ENCODE measurements around the gene EML5.

The EML5 gene

DNA sequence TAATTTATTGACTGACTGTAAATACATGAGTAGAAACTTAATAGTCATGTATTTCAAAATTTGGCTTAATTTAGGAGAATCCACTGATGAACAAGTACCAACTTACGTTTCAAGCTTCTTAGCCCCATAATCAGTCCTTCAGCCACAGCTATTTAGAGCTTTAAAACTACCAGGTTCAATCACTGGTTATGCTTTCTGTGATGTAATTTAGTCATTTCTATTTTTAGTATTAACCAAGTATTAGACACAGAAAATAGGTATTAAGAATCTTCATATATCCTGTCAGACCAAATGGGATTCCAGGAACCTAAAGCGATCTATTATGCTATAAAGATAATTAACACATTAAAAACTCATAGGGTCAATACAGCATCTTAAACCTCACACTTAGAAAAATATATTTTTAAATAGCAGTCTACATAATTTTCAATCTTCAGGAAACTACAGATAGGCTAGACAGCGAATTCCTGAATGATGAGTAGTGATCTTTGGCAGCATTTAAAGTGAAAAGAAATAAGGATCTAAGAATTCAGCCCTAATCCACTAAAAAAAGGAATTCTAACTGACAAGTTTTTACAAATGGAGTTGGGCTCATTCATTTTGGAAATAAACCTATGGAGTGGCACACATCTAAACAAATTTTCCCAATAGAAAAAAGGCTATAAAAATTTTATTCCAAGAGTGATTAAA, 178.4 kb downstream of the EML5 start:
- no peak for DNase-seq (ENCODE audit: low spot score)

DNA sequence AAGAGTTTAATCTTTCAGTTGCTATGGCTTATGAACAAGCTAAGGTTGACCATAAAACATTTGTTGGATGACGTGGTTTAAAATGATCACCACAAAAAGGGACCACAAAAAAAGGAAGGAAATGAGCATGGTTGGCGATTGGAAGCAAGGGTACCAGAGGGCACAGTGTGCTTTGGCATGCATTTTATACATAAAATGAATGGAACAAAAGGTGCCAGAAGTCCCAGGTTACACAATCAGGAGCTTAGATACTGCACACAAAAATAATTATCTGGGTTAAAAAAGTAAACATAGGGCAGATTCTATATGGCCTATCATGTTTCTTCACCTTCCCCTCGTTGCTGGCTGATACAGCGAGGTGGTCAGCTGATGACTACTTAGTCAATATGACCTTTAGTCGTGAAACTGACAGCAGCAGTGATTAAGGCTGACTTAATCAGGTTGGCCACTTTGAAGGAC, 179.2 kb downstream of the EML5 start:
- DNase-seq (ENCODE audit: low spot score): no peak

DNA sequence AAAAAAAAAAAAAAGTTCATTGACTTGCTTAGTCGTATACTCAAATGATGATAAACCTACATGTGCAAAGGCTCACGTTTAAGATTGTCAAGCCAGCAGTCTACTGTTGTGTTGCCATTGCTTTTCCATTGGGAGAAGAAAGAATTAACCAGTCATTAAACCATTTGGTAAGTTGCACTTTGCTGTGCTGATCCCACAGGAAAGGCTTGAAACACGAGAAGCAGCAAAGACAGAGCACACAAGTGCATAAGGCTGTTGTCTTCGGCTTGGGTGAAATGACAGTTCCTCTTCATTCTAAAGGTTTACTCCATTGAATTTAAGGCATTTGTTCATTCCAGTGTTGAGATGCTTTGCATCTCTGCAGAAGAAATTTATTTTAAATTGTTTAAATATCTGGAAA, 179.8 kb downstream of the EML5 start:
- no peak for DNase-seq (ENCODE audit: low spot score)

DNA sequence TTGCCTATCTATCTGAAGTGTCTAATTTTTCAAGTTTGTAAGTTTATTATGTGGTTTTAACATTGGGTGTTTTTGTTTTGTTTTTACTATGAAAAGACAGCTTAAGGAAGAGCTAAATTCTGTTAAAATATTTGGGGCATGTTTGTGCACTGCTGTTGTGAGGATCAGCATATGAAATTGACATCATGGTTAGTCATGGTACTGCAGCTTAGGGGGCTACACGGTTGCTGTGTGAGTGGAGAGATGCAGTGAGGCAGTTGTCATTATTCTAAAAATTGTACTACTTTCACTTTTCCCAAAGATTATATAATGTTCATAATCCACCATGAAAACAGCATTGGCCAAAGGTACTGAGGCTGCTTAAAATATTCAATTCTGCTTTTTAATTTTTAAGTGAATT, 180.9 kb downstream of the EML5 start:
- no peak for DNase-seq (ENCODE audit: low spot score)

DNA sequence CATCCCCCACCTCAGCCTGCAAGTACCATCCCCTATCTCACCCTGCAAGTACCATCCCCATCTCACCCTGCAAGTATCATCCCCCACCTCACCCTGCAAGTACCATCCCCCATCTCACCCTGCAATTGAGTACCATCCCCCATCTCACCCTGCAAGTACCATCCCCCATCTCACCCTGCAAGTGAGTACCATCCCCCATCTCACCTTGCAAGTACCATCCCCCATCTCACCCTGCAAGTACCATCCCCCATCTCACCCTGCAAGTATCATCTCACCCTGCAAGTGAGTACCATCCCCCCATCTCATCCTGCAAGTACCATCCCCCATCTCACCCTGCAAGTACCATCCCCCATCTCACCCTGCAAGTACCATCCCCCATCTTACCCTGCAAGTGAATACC, 184.9 kb downstream of the EML5 start:
- no peak for DNase-seq (ENCODE audit: low spot score)

DNA sequence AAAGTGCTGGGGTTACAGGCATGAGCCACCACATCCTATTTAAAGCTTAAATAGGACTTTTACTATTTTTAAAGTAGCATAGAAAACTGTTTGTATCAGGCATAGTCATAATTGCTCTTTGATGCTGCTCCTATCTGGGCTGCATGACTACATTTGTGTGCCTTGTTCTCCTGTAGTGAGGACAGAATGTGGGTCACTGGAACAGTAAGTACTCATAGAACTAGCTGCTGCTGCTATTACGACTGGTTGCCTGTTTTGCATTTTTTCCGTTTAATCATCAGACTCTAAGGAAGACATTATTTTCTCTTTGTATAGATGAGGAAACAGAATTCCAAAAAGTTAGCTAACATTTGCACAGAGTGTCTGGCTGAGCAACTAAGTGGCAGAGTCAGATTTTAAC, 187.2 kb downstream of the EML5 start:
- DNase-seq (ENCODE audit: low spot score): no peak

DNA sequence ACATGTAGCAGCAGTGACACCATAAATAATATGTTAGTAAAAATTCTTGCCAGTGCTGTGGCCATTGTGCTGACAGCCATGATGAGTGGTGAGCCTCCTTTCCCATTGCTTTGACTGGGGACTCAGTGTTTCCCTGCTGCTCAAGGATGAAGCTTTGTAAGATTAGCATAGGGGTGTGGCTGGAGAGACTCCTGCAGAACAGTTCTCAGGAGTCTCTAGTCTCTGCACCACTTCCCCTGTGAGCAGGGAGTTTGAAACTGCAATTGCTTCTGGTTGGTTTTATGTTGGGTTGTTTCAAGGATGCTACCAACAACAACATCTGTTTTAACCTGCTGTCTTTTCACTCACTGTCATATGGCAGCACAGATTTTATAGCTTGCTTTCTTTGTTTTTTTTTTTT, 188.5 kb downstream of the EML5 start:
- no peak for DNase-seq (ENCODE audit: low spot score)

DNA sequence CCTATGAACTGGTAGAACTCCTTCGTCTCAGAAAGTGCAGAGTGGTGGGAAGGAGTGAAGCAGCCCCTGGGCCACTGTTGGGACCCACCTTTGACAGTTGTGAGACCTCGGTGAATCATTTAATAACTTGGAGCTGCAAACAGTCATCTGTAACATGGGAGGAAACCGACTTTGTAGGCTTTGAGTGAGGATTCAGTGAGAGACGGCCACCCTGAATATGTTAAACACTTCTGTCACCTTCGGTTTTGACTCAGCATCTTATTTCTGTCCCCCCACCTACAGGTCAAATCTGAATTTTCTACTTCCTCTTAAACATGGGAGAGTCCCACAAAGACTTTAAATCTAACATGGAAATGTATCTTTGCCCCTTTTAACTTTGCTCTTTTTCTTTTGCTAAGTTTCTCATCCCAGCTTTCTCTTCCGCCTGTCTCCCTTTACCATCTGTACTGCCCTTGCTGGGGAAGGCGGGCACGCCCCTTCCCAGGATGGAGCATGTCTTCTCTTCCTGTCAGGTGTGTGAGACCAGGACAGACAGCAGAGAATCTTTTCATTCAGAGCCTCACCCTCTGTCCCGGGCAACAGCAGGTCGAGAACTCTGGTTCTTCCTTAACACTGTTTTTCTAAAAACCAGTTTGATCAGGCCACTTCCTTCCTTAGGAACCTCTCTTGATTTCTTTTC, 192.9 kb downstream of the EML5 start:
- DNase-seq (ENCODE audit: low spot score): no peak

DNA sequence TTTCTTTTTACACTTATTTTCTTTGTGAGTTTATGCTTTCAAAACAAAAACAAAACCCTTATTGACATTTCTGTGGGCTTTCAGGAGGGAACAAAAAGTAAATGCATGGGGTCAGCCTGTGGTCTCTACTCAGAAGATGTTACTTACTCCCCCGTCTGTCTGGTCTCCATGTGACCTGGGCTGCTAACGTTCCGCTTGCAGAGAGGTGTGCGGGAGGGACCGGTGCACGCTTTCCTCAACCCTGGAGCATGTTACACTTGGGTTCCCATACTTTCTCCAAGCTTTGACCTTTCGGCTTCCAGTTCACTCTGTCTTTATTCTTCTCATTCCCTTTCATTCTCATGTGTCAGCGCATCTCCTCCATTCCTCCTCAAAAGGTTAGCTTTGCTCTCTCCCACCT, 193.4 kb downstream of the EML5 start:
- DNase-seq (ENCODE audit: low spot score): no peak

DNA sequence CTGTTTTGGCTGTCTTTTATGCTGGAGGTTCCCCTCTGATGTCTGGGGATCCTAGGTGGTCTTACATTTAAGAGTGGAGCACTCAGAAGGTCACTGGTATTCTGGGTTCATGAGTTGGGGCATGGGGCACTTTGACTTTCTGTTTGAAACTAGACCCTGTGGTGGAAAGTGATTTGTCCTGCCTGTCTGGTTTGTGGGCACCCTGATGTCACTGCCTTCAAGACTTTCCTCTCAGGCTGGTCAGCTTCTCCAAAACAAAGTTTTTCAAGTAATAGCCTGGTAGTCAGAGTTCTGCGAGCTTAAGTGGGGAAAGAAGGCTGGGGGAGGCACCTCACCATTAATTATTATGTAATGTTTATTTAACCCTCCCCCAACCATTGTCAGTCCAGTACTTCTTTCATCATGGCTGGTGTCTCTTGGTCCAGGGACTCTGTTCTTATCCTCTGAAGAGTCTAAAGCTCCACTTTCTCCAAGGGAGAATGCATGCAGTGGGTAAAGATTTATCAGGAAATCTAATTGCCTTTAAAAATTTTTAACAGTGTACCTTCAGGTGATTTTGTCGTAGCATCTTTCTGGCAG, 194.6 kb downstream of the EML5 start:
- no peak for DNase-seq (ENCODE audit: low spot score)

DNA sequence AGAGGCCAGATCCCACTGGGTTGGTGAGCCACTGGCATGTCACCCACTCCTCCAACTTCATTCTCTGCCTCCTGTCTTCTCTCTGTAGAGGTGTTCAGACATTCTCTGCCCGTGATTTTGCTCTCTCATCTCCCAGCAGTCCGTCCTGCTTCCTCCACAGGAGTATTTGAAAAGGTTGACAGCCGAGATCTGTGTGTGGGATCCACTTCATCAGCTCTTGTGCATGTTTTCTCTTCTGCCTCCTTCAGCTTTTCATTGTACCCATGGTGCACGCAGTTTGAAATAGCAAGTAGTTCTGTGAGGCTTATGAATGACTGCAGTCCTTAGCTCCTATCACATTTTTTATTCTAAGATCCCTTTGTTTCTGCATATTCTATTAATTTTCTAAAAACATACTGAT, 195.2 kb downstream of the EML5 start:
- no peak for DNase-seq (ENCODE audit: low spot score)

DNA sequence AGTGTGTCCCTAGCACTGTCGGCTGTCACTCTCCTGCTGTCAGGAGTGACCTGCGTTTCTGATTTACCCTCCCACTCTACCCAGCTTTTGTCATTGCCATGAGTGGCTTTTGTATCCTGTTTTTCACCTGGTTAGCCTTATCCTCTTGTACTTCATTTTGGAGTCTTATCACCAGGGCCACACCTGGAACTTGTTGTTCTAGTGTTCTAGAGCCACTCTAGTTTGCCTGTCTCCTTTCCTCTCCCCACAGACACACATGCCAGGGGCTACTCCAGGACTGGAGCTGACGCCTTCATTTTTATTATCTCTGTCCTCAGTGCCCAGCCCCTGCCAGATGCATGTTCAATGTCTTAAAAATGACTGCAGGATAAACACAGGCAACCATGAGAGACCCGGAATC, 195.7 kb downstream of the EML5 start:
- DNase-seq (ENCODE audit: low spot score): no peak

DNA sequence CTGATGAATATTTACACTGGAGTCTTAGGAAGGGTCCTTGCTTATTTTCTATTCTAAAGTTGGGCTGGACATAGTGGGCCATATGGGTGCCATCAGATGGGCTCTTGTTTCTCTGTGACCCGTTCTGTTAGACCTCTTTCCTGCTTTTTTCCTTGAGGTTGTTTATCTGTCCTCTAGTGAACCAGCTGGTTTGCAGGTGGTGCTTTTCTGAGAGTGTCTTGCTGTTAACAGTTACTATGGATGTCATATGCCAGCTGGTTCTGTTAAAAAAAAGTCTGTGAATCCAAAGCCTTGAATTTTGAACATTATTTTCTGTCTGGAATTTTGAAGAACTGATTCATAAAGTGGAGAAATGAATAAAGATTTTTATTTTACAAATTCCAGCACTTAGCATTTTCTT, 200.7 kb downstream of the EML5 start:
- no peak for DNase-seq (ENCODE audit: low spot score)

DNA sequence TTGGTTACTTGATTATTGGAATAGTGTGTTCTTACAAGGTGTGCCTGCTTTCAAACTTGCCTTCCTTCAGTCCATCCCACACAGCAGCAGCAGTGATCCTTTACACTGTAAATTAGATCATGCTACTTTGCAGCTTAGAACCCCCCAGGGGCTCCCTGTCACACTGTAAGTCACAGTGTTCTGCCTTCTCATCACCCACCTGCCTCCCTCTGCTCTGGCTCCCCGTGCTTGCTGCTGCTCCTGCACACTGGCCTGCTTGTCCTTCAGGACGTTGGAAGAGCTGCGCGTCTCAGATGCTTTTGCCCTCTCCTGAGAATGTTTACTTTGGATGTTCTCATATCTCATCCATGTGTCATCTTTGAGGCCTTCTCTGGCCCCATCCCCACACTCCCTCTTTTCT, 202.6 kb downstream of the EML5 start:
- no peak for DNase-seq (ENCODE audit: low spot score)

DNA sequence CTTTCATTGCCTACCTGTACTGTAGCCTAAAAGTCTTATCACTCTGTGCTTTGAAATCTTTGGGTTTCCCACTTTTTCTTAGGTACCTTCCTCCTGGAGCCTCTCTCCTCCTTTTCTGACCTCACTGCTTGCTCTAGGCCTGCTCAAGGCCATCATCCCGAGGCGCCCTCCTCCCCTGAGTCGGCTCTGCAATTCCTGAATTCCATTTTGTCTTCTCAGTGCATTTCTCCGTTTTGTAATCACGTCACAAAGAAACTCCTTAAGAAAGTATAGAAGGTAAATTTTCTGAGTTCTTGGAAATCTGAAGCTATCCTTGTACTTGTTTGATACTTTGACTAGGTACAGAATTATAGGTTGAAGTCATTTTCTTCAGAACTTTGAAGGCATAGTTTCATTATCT, 204.7 kb downstream of the EML5 start:
- no peak for DNase-seq (ENCODE audit: low spot score)

DNA sequence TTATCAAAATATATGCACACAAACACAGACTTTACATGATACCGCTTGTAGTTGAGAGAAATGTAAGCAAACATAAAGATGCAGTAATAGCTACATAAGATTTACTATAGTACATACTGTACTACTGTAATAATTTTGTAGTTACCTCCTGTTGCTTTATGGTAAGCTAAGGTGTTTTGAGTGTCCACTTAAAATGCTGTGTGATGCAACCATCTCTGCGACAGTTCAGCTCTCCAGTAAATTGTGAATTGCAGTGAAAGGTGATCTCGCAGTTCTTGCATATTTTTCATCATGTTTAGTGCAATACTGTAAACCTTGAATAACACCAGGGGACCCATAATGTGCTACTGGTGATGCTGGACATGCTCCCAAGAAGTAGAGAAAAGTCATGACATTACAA, 208.3 kb downstream of the EML5 start:
- DNase-seq (ENCODE audit: low spot score): no peak

DNA sequence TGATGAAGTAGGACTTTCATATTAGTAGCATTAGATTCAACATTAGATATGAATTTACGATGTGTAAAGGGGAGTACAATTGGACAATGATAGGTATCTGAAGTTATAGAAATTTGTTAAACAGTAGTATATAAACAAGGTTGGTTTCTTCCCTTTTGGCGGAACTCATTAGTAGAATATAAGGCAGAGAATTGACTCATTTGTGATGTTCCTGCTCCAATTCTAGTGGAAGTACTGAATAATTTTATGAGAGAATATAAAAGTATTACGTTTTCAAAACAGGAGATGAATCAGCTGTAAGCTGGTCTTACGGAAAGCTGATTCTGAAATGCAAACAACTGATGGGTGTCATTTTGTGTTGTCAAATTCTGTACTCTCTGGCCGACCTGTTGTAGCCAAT, 216.5 kb downstream of the EML5 start:
- no peak for DNase-seq (ENCODE audit: low spot score)

DNA sequence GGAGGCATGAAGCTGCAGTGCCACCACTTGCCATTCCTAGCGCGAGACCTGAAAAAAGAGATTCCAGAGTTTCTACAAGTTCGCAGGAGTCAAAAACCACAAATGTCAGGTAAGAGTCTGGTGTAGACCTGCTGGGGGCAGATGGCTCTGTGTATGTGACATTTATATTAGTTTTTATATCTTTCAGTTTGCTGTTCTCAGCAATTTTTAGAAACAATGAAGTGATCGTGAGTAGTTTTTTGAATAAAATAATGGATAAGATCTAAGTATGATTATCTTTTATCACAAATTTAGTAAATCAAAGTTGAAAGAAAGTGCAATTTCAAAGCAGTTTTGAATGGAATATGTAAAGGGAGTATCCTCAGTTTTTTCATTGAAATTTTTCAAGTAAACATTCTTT, 220.6 kb downstream of the EML5 start:
- no peak for DNase-seq (ENCODE audit: low spot score)

DNA sequence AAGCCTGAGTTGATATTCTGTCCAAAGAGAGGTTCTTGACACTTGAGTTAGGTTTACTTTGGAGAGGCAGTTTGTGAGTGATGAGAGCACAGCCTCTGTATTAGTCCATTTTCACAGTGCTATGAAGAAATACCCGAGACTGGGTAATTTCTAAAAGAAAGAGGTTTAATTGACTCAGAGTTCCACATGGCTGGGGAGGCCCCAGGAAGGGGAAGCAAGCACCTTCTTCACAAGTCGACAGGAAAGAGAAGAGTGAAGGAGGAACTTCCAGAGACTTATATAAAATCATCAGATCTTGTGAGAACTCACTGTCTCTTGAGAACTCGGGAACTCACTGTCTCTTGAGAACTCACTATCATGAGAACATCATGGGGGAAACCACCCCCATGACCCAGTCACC, 224.6 kb downstream of the EML5 start:
- DNase-seq (ENCODE audit: low spot score): no peak

DNA sequence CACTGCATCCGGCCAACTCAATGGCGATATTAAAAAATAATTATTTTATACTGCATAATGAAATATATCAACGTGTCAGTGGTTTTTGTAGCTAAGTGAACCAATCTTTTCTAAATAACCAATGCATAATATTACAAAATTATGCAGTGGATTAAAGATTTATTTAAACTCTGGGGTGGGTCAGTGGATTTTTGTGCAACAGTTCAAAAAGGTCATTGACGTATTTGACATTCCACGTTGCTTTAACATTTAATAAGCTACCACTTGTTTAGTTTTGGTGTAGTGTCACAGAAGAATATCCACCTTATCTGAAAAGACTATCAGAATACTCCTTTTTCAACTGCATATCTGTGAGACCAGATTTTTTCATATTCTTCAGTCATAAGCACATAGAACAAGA, 227.3 kb downstream of the EML5 start:
- DNase-seq (ENCODE audit: low spot score): no peak

DNA sequence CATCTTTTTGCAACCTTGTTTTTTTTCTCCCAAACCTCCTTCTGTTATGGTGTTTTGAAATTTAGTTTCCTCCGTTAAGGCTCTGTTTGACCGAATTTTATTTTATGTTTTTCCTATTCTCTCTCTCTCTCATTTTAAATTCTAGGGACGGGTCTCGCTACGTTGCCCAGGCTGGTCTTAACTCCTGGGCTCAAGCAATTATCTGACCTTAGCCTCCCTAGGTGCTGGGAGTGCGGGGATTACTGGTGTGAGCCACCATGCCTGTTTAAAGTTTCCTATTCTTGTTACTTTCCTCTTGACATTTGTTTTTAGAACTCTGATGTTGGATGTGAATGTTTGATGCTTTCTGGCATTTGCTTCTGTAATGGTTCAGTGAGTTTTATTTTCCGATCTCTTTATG, 228.9 kb downstream of the EML5 start:
- DNase-seq (ENCODE audit: low spot score): no peak

DNA sequence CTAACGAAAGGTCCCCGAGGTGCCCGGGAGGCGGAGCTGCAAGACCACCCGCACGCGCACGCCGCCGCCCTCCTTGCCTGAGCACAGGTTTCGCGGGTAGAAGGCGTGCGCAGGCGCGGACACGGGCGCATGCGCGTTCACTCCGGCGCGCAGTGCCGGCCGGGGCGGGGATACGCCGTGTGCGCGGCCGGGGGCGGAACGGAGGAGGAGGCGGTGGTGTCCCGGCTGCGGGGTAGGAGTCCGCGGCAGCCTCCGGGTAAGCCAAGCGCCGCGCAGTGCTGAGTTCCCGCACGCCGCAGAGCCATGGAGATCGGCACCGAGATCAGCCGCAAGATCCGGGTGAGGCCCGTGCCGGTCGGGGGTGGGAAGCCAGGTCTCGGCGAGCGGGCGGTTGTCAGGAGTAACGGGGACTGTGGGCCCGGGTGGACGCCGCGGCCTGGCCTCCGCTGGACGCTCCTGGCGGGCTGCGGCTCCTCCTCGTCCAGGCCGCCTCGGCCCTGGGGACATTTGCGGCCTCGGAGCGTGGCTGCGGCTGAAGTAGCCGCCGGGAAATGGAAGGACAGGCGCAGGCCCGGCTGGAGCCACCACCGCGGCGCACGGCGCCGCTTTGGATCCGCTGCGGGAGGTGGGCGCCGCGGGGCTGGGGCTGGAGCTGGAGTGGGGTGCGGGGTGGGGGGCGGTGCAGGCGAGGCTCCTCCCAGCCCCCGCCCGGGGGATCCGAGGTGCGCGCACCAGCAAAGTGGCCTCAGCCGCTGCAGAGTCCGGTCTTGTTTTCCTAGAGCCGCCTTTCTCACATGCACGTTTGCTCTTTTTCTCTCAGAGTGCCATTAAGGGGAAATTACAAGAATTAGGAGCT, 229.7 kb downstream of the EML5 start, which contains the start of gene ZC3H14:
TSS of gene ZC3H14 (plus strand) at position 207 of the 856 bp plus-strand sequence. CDS start at position 304, 97 bp downstream.
- DNase-seq (ENCODE audit: low spot score): peak; percentile 94

DNA sequence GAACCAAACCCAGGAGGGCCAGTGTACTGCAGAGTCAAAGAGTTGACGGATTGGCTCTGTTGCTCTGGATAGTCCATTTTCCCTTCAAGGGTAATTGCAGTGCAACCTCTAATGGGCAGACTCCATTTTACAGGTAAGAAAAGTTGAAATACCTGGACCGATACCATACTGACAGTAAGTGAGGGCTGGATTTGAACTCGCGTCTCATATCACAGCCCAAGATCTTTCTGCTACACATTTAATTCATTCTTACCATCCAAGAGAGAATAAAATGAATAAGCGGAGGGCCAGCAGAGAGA, 230.3 kb downstream of the EML5 start:
- DNase-seq (ENCODE audit: low spot score): no peak

Measured in iPS-NIHi11 (cell line).